GM19193 (cell line): Measurements from ENCODE around the gene MINDY4.

Source experiments
- POLR2A ChIP-seq: IDR thresholded peaks from 4 replicates; pipeline ENCODE4 v1.6.1; 2011; ENCODE audit not compliant: insufficient read depth, insufficient read length; ENCODE audit errors: extremely low read depth

Gene MINDY4

DNA sequence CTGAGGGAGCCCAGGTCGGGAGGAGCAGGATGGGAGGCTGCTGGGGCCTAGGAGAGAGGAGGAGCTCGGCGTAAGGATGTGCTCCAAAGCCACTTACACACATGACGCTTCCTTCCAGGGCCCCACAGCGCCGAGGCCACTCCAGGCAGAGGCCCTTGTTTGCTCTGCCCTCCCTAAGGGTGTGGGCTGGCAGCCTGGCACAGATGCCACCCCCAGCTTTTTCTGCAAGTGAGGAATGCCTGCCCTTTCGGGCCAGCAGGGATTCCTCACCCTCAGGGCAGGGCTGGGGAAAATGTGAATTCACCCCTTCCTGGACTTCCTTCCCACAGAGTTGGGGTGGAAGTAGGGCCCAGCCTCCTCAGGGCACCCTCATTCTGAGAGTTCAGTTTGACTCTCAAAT, 134.8 kb downstream of the MINDY4 start:
- no peak for TF ChIP-seq POLR2A

DNA sequence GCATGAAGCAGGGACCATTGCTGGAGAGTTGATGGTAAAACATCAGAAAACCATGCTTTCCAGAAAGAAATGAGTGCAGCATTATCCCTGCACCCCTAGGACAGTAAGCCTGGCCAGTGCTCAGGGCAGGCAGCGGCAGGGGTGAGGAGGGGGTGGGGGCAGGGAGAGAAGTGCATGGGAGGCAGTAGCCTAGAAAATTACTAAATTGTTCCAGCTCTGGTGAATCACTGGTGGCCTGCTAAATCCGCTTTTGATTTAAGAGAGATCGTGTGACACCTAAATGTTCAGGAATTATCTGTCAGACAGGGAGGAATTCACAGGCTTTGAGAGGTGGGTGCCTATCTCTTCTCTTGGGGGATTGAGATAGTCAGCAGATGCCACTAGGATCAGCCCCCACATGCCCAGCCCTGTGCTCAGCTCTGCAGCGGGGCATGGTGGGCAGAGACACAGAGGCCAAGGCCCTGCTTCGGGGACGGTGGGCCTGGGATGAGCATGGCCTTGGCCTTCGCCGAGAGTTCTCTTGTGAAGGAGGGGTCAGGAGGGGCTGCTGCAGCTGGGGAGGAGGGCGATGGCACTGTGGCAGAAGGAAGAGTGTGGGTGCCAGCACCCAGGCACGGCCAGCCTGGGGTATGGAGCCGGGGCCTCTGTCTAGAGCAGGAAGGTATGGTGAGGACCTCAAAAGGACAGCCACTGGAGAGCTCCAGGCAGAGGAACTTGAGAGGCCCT, 135.5 kb downstream of the MINDY4 start:
- TF ChIP-seq POLR2A: no peak

- no peak for TF ChIP-seq POLR2A
Observed at GRCh38 chr7:30907527-30908267, 136.5 kb downstream of the MINDY4 start.

- TF ChIP-seq POLR2A: no peak
Observed at GRCh38 chr7:30908681-30909080, 137.5 kb downstream of the MINDY4 start.

GRCh38 chr7:30909431-30909830, 138.2 kb downstream of the MINDY4 start:
- no peak for TF ChIP-seq POLR2A

GRCh38 chr7:30910411-30911073, 139.3 kb downstream of the MINDY4 start:
- TF ChIP-seq POLR2A: no peak

GRCh38 chr7:30911133-30911532, 139.9 kb downstream of the MINDY4 start:
- TF ChIP-seq POLR2A: no peak

- TF ChIP-seq POLR2A: no peak
Observed at GRCh38 chr7:30911561-30911969, 140.3 kb downstream of the MINDY4 start, which contains the start of gene AQP1. AQP1 (plus strand) TSS chr7:30911853; CDS start chr7:30911910, 57 bp downstream.

DNA sequence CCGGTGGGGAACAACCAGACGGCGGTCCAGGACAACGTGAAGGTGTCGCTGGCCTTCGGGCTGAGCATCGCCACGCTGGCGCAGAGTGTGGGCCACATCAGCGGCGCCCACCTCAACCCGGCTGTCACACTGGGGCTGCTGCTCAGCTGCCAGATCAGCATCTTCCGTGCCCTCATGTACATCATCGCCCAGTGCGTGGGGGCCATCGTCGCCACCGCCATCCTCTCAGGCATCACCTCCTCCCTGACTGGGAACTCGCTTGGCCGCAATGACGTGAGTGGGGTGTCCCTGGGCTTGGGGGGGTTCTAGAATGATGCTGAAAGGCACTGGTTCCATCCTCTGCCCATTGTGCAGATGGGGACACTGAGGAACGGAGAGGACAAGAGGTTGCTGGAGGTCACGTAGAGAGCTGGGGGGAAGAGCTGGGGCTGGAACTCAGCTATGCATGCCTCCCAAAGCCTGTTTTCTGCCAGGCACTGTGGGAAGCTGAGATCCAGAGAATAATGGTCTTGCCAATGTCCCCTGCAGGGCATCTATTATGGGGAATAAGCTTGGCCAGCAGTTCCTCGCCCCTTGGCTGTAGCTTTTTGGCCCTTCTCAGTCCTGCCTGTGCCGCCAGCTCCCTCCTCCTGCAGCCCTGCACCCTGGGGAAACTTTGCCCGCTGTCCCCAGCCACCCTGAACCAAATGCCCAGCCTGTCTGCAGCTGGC, 141.0 kb downstream of the MINDY4 start:
- no peak for TF ChIP-seq POLR2A

DNA sequence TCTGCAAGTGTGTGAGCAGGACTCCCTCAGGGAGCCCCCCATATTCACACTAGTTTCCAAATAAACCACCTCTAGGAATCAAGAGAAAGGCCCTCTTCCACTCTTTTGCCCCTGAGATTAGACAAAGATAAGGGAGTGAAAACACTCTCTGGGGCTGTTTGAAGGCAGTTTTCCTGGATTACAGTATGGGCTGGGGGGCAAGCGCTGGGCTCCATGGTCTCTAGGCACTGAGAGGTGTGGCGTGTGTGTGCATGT, 141.4 kb downstream of the MINDY4 start:
- TF ChIP-seq POLR2A: no peak

DNA sequence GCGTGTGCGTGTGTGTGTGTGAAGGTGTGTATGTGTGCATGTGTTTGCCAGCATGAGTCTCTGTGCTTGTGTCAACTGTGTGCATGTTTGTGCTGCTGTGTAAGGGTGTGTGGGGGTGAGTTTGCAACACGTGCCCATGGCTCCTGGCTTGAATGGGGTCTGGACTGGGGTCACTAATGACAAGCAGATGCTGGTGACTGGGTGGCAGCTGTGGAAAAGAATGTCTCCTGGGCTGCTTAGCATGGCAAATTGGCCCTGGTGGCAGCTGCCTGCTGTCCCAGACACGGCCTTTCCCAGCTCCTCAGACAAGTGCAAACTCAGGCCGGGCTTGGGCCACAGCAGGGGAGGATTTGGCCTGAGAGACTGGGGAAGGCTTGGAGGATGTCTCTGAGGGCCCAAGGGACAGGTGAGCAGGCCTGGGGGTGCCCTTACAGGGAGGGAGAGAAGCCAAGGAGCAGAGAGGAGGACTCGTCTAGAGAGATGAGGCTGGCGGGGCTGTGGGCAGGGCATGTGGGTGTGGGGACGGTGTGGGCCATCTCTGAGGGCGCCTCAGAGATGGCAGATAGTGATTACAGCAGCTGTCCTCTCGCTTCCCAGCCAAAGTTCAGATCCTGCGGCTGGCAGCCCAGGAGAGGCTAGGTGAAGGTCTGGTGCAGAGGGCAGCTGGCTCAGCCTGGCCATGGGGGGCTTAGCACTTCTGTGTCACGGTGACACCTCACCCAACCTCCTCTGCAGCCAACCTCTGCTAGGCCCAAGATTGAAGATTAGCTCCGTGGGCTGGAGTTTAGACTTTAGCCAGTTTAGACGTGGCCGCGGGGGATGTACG, 142.0 kb downstream of the MINDY4 start:
- TF ChIP-seq POLR2A: no peak

DNA sequence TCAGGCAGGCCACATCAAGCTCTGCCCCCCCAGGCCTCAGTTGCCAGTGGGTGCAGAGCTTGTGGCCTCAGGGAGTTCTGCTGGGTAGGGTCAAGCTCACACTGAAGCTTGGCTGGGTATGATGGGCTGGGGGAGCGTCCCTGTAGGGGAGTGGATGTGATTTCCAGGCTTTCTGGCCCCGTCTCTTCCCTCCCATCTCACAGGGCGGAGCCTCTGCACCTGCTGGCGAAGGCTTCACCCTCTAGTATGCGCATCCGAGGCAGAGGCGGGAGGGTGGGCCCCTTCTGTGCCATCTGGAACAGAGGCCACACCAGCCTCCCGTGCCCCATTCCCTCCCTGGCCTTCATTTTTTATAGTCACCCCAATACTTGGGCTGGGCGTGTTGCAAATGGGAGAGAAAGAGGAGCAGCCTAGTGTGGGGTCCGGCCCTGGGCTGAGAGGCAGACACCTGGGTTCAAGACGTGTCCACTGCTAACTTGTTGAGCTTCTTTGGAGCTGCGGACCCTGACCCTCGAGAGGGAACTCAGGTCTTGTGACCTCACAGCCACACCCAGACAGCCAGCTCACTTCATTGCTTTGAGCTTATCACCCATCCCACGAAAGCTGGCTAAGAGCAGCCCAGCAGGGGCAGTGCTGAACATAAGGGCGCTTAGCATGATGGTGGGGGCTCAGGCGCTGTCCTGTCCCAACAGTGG, 142.8 kb downstream of the MINDY4 start:
- no peak for TF ChIP-seq POLR2A

DNA sequence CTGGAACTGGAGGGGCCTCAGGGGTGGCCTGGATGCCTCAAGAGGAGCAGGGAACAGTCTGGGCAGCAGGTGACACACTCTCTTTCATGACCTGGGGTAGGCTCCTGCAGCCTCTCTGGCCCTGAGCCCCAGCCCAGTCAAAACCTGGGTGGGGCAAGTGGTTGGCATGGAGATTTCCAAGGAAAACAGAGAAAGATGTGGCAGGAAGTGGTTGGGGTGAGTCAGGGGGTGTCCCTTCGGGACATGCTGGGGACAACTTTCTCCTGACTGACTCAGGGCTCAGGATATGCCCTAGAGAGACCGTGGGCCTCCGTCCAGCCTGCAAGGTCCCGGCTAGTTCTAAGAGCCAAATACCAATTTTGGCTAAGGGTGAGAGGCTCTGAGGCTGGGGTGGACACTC, 143.4 kb downstream of the MINDY4 start:
- no peak for TF ChIP-seq POLR2A

DNA sequence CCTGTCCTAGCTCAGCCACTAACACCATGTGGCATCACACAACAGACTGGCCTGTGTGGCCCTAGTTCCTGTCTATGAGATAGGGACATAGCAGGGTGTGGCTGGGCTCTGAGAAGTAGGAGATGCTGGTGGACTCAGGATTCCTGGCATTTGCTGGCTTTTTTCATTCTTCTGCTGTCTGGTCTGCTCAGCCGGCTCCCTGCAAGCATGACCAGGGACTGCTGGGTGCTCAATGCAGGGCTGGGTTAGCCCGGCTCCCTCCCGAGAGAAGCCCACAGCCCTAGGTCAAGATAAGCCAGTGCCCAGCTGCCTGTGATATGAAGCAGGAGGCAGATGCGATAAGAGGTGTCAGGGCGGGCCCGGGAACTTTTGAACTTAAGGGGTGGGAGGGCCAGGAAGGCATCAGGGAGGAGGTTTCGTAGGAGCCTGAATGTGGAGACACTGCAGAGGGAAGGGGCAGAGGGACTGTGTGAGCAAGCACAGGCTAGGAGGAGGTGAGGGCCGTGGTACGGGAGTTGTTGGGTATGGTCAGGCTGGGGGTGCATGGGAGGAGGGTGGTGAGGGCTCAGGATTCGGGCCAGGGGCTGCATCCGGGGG, 143.9 kb downstream of the MINDY4 start:
- TF ChIP-seq POLR2A: no peak

GRCh38 chr7:30915751-30916150, 144.5 kb downstream of the MINDY4 start:
- TF ChIP-seq POLR2A: no peak
